ENCODE results near the gene FPR1. TPM values are rescaled to one million over a fixed set of nuclear protein-coding genes. Genes with fewer than 3 reads are reported as not detected.

Gene FPR1
- total RNA-seq, 1 donor from 2014 or later: not detected

DNA sequence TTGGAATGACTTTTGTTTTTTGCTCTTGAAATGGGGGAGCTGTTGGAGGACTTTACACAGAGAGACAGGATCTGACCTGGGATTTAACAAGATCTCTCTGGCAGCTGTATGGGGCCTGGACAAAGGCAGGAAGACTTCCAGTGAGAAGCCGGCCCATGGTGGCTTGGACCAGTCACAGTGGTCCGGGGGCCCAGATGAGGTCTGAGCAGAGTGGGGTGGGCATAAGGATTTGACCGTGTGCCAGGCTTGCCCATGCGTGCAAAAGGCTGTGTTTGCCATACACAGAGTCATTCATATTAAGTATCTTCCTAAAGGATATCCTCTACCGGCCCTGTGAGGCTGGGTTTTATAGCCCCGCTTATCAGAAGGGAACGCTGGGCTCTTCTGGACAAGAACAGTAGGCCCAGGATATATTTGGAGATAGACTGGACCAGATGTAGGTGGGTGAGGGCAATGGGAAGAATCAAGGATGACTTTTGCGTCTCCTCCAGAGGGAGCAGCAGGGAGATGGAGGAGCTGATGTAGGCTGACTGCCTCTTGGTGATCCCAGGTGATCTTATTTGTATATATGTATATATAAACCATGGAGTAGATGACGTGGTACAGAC is 54.4 kb downstream of the FPR1 start:
- Histone ChIP-seq H3K4me3 (ENCODE audit: insufficient read depth, low read depth, low read length) (no peak overlapping the region), H3K27me3 (ENCODE audit: insufficient read depth, low read length) (no peaks in the 10 kb centered on the region), H2AFZ (ENCODE audit: low read depth, low read length) (no peak overlapping the region), H3K27ac (ENCODE audit: low read depth, low read length) (no peak overlapping the region), H3K36me3 (ENCODE audit: insufficient read depth, low read length) (peaks cover 33% of the 10 kb centered on the region), H3K9me3 (ENCODE audit: insufficient read depth, low read depth, low read length) (no peaks in the 10 kb centered on the region), H3K9ac (ENCODE audit: low read length) (no peak overlapping the region), H3K4me1 (ENCODE audit: insufficient read depth, low read length) (peaks cover 7% of the 10 kb centered on the region), H4K20me1 (ENCODE audit: insufficient read depth, low read length) (peaks cover 100% of the 10 kb centered on the region), H3K79me2 (ENCODE audit: insufficient read depth, low read length) (peaks cover 73% of the 10 kb centered on the region), H3K4me2 (ENCODE audit: low read length) (no peak overlapping the region)
- no peak for FAIRE-seq
- no peak for DNase-seq (ENCODE audit: low read depth)
- H3K27me3 Mint-ChIP-seq (ENCODE audit: low read depth, unreplicated experiment): no peaks in the 10 kb centered on the region
- peaks cover 51% of the 10 kb centered on the region for H3K4me1 Mint-ChIP-seq (ENCODE audit: low read depth, unreplicated experiment)
- no peak for TF ChIP-seq EZH2 (IDR thresholded peaks at IDR 0.05; ENCODE audit: insufficient read depth, low read length)
- TF ChIP-seq, protein P1, sequence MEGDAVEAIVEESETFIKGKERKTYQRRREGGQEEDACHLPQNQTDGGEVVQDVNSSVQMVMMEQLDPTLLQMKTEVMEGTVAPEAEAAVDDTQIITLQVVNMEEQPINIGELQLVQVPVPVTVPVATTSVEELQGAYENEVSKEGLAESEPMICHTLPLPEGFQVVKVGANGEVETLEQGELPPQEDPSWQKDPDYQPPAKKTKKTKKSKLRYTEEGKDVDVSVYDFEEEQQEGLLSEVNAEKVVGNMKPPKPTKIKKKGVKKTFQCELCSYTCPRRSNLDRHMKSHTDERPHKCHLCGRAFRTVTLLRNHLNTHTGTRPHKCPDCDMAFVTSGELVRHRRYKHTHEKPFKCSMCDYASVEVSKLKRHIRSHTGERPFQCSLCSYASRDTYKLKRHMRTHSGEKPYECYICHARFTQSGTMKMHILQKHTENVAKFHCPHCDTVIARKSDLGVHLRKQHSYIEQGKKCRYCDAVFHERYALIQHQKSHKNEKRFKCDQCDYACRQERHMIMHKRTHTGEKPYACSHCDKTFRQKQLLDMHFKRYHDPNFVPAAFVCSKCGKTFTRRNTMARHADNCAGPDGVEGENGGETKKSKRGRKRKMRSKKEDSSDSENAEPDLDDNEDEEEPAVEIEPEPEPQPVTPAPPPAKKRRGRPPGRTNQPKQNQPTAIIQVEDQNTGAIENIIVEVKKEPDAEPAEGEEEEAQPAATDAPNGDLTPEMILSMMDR (IDR thresholded peaks at IDR 0.05; ENCODE audit: insufficient read depth, low read depth, low read length): no peak
- H3K27ac Mint-ChIP-seq (ENCODE audit: unreplicated experiment): no peak overlapping the region
- H3K9me3 Mint-ChIP-seq (ENCODE audit: unreplicated experiment): peaks cover 2% of the 10 kb centered on the region
- H3K4me3 Mint-ChIP-seq (ENCODE audit: unreplicated experiment): peak overlapping the region; percentile 45
- peaks cover 47% of the 10 kb centered on the region for H3K36me3 Mint-ChIP-seq (ENCODE audit: low read depth, unreplicated experiment)

DNA sequence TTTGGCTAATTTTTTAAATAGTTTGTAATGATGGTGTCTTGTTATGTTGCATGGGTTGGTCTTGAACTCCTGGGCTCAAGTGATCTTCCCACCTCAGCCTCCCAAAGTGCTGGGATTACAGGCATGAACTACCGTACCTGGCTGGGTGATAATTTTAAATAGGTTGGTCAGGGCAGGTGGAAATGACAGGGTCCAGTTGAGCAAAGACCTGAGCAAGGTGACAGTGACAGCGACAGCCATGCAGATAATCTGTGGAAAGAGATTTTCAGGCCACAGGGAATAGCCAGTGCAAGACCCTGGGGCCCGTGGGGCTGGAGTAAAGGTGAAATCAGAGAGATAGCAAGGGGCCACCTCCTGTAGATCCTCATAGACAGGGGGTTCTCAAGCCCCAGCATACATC is 55.1 kb downstream of the FPR1 start:
- FAIRE-seq (no peak), DNase-seq (ENCODE audit: low read depth) (no peak)
- Histone ChIP-seq H3K79me2 (ENCODE audit: insufficient read depth, low read length) (peaks cover 79% of the 10 kb centered on the region), H3K9me3 (ENCODE audit: insufficient read depth, low read depth, low read length) (no peaks in the 10 kb centered on the region), H3K27ac (ENCODE audit: low read depth, low read length) (no peak overlapping the region), H3K4me1 (ENCODE audit: insufficient read depth, low read length) (peaks cover 14% of the 10 kb centered on the region), H4K20me1 (ENCODE audit: insufficient read depth, low read length) (peaks cover 100% of the 10 kb centered on the region), H2AFZ (ENCODE audit: low read depth, low read length) (no peak overlapping the region), H3K9ac (ENCODE audit: low read length) (no peak overlapping the region), H3K4me3 (ENCODE audit: insufficient read depth, low read depth, low read length) (no peak overlapping the region), H3K36me3 (ENCODE audit: insufficient read depth, low read length) (peaks cover 33% of the 10 kb centered on the region), H3K4me2 (ENCODE audit: low read length) (no peak overlapping the region), H3K27me3 (ENCODE audit: insufficient read depth, low read length) (no peaks in the 10 kb centered on the region)
- no peak for TF ChIP-seq EZH2 (IDR thresholded peaks at IDR 0.05; ENCODE audit: insufficient read depth, low read length)
- TF ChIP-seq, protein P1 (IDR thresholded peaks at IDR 0.05; ENCODE audit: insufficient read depth, low read depth, low read length): no peak
- H3K9me3 Mint-ChIP-seq (ENCODE audit: unreplicated experiment): peaks cover 2% of the 10 kb centered on the region
- peak overlapping the region; percentile 46 for H3K4me3 Mint-ChIP-seq (ENCODE audit: unreplicated experiment)
- H3K4me1 Mint-ChIP-seq (ENCODE audit: low read depth, unreplicated experiment): peaks cover 45% of the 10 kb centered on the region
- no peak overlapping the region for H3K27ac Mint-ChIP-seq (ENCODE audit: unreplicated experiment)
- H3K27me3 Mint-ChIP-seq (ENCODE audit: low read depth, unreplicated experiment): no peaks in the 10 kb centered on the region
- peaks cover 46% of the 10 kb centered on the region for H3K36me3 Mint-ChIP-seq (ENCODE audit: low read depth, unreplicated experiment)

Other genes starting within 250 kb of the FPR1 start
- not detected in 2 replicates for gene SIGLEC6, start 220.2 kb downstream of the FPR1 start, total RNA-seq
- gene ZNF175, start 180.6 kb downstream of the FPR1 start, total RNA-seq: 14.3 and 15.1 TPM in 2 replicates
- not detected in 2 replicates for gene SIGLEC5, start 121.5 kb downstream of the FPR1 start, total RNA-seq
- not detected in 2 replicates for gene SIGLEC14, start 105.1 kb downstream of the FPR1 start, total RNA-seq
- gene SPACA6, start 58.5 kb downstream of the FPR1 start, total RNA-seq: 51.0 and 62.5 TPM in 2 replicates
- gene HAS1, start 27.9 kb downstream of the FPR1 start, total RNA-seq: not detected in 2 replicates
- not detected in 2 replicates for gene FPR2, start 9.3 kb upstream of the FPR1 start, total RNA-seq
- gene FPR3, start 43.3 kb upstream of the FPR1 start, total RNA-seq: not detected in 2 replicates
- 7.6 TPM in 2 replicates for gene ZNF577, start 136.1 kb upstream of the FPR1 start, total RNA-seq
- 12.5 and 13.8 TPM in 2 replicates for gene ZNF649, start 153.1 kb upstream of the FPR1 start, total RNA-seq
- 5.8 and 7.2 TPM in 2 replicates for gene ZNF613, start 175.6 kb upstream of the FPR1 start, total RNA-seq
- 8.6 and 9.5 TPM in 2 replicates for gene ZNF350, start 235.0 kb upstream of the FPR1 start, total RNA-seq